GM19395 (cell line): ENCODE results near the gene MBP.

Experiments
- ATAC-seq: cut with Tn5 transposase; IDR thresholded peaks from one replicate; pipeline ENCODE4 v1.9.1; 2021; ENCODE audit warnings: mild to moderate bottlenecking, moderate library complexity; ENCODE audit not compliant: unreplicated experiment

MBP gene

DNA sequence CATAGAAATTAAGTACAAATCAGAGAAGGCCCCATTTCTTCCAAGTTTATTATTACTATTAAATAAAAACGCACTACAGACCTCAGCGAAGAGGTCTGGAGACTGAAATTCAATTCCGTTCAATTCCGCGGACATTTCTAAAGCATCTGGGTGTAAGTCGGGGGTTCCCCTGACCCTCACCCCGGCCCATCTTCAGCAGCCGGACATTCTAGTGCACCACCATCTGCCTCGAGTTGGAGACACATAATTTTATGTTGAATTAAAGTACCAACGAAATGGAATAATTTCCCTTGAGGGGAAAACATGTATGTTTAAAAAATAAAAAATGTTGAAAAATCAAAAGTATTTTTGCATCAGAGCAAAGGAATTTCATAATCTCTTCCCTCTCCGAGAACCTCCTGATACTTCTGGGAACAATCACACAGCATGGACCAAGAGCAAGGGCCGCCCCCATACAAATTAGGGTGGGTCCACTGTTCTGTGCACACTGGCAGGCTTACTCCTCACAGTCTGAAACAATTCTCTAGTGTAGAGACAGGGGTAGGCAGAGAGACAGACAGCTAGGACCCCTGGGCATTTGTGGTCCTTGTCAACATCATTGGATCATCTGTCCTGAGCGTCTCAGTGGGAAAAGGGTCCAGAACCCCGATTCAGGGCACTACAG is 29.3 kb downstream of the MBP start:
- ATAC-seq, result no peak

DNA sequence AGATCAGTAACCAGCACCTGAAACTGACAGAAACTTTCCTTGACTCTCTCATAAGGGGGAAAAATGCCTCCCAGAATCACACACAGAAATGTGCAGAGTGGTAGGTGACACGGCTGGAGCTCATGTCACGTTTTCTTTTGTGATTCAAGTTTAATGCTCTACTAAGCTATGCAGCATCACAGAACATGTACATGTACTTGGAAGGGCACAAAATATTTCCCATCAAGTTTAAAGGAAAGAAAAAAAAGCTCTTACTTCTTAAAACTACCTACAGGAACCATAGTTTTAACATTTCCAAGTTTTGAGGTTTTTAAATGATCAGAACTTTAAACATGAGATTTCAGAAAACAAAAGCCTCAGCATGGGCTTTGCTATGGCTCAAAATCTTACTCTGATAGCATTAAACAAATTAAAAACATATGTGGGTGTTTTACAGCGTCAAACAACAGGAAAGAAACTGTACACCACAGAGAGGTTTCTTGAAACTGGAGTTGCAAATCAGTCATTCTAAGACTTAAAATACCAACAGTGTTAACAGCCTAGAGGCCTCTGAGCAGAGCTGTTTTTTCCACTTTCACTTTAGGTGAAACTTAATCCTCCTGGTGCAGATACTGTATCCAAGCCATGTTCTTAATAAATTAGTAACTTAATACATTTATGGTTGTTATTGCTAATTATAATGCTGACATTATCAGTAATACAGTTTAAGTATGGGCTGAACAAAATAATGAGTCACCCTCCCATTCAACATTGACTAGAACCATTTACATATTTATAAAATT is 30.1 kb downstream of the MBP start:
- ATAC-seq, result peak; percentile 81

DNA sequence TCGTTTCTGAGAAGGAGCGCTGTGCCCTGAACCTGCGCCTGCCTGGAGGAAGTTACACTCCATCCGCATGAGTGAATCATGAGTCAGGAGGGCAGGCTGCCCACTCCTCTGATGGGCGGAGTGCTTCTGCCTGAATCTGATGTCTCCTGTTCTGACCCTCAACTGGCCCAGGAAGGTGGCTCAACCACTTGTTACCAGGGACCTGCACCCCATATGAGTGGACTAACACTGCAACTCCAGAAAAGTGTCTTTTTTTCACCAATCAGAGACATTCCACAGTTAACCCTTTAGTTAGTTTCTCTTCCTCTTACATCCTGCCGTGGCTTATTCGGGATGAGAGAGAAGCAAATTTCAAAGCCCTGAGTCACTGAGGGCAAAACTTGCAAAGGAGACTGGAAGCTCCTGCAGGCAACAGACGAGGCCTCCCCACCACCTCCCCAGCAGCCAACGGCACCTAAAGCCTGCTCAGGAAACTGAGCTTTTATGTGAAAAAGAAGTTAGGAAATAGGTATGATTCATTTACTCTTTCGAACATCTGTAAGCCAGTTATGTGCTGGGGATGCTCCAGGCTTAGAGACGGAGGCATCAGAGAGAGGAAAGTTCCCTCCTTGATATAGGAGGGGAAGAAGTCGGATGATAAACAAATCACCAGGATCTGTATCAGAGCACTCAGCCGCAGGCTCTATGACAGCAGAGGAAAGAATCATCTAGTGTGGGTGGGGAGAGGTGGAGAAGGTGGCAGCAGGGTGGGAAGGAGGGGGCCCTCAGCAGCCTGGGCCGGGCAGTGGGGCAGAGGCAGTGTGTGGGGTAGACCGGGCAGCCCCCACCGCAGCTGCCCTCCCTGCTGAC is 30.9 kb downstream of the MBP start:
- ATAC-seq, result peak; percentile 24

DNA sequence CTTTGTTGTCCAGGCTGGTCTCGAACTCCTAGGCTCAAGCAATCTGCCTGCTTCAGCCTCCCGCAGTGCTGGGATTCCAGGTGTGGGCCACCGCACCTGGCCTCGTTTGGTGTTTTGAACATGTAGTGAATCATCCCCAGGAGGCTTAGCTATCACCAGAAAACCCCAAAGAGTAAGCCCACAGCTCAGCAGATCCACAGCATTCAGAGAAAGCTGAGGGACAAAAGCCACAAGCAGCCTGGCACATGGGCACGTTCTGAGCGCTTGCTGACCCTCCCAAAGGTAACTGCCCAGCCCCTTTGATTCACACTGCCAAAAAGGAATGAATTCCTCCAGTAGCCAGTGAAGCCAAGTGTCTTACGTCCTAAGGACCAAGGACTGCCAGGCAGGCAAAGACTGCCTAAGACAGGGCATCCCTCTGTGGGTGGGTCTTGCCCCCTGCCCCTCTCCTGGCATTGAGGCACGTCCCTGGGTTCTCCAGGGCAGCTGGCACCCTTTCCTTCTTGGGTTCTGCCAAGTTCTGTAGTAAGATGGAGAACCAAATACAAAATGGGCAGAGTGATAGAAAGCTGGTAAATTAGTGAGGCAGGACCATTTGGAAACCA is 31.7 kb downstream of the MBP start:
- ATAC-seq, result no peak

DNA sequence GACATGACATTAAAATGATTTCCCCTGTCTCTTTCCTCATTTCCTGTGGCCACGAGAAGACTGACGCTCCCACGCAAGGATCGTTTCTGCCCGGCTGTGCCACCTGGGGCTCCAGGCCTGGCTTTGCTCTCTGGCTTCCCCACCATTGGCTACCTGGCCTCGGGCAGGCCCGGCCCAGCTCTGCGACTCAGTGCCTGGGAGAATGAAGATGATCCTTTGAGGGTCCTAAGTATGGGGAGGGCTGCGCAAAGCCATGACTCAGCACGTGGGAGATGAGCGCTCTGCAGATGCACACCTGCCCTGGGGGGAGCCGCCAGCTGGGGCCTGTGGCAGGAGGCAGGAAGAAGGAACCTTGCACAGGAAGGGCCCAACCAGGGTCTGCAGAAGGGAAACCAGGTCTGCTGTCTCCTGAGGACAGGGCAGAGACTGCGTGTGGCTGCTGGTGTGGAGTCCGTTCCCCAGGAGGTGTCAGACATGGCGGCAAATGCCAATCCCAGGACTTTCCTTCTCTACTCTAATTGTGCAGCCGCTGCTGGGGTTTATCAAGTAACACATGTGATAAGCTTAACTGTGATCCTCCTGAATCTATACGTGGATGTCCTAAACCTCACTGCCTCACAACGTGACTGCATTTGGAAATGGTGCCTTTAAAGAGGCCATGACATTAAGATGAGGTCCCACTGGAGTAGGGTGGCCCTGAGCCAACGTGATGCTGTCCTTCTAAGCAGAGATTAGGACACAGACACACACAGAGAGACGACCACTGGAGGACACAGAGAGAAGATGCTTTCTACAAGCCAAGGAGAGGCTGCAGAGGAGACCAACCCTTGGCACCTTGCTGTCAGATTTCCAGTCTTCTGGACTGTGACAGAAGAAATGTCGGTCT is 32.9 kb downstream of the MBP start:
- peak; percentile 28 for ATAC-seq

DNA sequence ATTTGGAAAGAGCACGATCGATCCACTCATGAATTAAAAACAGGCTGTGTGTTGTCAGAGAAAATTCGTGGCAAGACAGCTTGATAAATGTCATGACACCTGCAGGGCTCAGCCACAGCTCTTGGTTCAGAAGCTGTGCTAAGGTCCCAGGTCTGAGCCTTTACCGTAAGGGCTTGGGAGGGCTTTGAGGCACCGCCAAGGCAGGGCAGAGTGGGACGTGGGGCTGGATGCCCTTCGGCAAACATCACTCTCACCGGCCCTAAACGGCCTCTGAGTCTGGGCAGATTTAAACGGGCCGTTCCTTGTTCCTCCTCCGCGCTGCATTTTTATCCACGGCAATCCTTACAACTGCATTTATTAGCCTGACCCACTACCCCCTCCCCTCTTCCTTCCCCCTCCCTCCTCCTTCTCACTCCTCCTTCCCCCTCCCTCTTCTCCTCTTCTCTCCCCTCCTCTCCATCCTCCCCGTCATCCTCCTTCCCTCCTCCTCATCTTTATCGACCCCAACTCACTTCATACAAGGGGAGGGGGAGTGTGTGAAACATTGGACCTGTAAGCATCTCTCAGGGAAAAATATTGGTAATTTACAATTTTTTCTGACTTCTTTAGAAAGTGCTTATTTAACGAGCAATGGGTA is 33.9 kb downstream of the MBP start:
- no peak for ATAC-seq

DNA sequence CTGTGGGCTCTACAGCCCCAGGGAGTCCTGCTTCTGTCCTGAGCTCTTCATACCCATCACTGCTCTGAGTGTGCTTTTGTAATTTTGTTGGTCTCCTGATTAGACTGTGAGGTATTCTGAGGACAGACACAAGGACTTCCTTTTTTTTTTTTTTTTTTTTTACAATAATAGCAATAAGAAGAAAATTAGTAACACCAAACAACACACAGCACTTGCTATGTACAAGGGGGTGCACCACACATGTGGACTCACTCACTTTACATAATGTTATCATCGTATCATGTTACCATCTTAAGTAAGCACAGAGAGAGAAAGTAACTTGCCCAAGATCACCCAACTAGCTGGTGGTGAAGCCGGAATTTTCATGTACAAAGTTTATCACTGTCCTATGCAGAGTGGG is 34.6 kb downstream of the MBP start:
- no peak for ATAC-seq

DNA sequence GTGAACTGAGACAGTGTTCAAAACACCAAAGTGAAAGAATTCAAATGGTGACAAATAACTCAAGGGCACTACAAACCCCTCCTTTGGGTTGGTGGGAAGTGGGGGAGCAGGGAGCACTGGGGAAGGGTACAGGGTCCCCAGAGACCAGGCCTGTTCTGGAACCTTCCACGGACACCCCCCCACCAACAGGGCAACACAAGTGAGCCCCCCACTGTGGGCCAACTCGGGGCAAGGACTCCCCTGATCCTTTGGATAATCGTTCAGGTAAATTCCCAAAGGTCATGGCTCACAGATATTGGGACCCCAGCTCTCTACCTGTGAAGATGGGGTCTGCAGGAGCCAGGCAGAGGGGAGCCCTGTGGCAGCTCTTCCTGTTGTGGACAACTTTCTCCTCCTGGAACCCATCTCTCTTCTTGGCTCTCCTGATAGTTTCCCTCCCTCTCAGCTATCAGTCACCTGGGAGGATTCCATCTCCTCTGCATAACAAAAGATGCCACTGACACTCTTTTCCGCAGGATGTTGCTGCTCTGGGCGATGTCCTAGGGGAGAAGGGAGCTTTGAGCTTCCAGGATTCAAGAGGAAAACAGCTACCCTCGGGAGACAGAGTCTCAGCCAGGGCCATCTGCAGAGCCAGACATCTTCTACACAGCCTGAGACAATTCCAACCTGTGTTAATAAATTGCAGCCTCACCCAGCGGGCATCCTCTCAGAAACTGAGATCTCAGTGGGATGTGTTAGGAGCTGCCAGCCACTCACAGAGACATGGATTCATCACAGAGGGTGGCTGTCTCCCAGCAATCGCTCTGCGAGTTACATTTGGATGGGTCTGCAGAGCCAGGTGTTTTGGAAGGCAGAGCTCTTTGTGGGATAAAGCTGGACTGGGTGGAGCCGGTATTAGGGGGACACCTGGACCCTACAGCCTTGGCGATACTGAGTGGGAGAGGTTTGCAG is 35.4 kb downstream of the MBP start:
- ATAC-seq, result no peak

DNA sequence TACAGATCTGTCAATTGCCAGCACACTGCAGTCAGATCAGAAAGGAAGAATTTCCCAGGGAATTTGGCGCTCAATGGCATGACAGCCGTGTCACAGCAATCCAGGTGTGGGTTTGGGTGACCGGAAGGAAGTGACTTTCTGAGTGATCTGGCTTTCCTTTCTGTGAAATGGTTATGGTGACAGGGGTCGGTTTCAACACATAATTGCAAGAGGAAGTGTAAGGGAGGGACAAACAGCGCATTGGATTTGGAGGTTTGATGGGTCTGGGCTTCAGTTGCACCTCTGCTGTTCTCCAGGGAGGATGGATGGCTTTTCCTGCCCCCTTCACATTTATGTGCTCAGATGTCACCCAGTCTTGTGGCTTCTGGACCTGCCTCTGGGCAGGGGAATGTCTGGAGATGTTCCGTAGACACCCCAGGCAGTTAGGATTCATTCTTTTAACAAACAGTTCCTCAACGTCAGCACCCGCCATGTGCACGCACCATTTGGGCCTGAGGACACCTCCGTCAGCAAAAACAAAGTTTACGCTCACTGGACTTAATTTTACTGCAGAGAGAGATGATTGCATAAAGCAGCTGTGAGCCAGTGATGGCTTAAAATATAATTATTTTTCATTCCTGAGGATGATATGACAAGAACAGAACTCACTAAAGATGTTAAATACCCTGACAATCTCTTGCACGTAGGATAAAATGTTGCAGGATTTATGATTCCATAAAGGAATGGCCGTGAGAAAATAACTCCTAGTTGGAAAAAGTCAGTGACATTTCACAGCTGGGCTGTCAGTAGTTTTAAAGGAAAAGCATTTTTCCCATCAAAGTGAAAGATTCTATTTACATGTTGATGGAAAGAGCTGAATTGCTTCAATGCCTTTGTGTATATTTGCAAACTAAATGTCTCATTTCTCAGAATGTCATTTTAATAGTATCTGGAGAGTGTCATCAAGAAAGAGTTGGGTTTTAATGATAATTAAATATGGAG is 36.9 kb downstream of the MBP start:
- ATAC-seq, result no peak

DNA sequence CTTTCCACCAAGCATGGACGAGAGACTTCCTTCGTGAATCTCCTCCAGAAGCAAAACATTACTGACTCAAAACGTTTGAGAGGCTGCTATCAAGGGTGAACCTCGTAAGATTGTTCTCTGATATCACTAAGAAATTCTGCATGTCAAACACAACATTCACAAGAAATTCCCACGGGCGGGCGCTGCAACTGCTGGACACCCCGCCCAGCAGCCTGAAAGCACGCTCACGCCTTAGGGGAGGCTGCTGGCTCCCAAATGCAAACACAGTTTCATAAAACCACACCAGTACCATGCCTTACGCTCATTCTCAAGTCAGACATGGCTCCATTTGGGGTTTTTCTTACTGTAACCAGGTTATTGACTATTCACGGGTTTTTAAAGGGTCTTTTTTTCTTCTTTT is 39.0 kb downstream of the MBP start:
- no peak for ATAC-seq

DNA sequence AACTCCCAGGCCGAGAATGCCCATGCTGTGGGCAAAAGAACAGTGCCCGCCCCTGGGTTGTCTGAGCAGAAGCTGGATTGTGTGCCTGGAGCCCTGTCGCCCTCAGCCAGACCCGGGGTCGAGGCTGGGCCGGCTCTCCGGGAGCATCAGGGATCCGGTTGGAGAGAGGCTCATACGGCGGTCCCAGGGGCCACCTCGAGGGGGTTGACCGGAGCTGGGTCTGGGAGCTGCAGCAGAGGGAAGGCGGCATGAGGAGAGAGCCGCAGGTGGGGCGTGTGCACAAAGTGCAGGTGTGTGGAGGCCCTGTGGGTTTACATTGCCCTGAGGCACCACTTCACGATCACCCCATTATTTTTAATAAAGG is 39.5 kb downstream of the MBP start:
- no peak for ATAC-seq

DNA sequence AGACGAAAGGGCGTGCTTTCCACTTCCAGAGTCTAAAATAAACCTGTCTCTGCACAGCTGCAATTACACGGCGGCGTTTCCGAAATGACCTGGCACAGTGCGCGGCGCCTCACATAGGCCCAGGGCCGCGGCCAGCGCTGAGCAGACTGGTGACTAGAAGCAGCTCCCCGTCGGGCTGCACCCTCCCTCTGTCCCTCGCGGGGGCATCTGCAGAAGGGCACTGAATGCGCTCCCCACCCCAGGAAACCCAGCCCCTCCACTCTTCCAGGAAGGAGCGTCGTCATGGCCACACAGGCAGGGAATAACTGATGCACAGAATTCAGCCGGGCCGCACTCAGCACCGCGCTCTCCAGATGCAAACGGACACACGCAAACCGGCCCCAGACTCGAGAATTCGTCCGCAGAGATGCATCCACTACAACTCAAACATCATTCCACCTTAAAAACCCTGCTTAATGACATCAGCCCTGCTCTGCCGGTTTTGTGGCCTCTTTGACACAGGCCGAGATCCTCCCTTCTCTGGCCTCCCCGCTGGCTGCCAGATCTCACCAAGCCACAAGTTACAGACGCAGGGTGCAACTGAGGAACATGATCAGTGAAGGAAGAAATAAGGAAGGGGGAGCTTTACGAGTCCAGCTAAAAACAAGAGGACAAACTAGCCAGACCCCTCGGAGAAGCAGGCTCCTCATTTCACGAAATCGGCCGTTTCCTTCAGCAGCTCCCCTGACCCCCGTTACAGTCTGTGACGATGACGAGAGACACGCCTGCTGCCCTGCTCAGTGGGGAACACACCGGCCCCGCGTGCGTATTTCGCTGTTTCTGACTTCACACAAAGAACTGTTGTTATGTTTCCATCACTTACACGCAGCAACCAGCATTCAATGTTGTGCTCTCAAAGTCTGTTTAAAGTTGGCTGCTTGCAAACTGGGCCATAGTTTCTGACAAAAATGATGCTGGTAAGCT is 40.2 kb downstream of the MBP start:
- no peak for ATAC-seq

DNA sequence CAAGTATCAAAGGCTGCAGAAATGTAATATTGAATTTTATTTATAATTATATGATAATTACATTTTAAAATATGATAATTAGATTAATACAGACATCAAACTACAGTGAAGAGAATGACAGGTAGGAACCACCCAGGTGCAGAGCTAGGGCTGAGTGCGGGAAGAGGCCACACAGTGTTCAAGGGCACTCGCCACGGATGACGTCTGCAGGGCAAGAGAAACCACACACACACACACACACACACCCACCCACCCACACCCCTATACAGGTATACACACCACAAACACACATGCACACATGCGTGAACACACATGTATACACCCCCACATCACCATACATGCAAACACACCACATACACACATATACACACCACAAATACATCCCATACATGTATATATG is 41.2 kb downstream of the MBP start:
- ATAC-seq, result no peak

DNA sequence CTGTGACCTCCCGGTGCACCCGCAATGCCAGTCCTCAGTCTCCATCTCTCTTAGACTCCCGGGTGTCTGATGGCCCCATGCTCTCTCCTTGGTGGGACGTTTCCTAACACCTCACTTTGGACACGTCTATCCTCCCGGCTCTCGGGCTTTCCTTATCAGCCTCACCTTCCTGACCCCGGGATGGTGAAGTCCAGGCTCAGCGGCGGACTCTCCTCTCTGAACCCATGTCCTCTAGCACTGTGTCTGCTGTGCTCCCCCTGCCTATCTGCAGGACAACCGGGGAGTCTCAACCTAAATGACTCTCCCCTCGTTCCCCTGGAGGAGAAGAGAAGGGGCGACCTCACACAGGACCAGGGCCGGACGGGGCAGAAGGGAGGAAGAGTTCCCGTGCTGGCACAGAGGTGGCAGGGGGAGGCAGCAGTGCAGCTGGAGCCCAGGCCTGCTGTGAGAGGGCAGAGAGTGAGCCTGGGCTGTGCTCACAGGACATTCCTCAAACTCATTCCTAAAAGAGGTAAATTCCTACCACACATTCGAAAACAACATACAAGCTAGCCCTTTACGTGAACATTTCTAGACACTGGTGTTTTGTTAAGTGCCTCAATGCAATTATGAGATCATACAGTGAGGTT is 41.9 kb downstream of the MBP start:
- no peak for ATAC-seq

DNA sequence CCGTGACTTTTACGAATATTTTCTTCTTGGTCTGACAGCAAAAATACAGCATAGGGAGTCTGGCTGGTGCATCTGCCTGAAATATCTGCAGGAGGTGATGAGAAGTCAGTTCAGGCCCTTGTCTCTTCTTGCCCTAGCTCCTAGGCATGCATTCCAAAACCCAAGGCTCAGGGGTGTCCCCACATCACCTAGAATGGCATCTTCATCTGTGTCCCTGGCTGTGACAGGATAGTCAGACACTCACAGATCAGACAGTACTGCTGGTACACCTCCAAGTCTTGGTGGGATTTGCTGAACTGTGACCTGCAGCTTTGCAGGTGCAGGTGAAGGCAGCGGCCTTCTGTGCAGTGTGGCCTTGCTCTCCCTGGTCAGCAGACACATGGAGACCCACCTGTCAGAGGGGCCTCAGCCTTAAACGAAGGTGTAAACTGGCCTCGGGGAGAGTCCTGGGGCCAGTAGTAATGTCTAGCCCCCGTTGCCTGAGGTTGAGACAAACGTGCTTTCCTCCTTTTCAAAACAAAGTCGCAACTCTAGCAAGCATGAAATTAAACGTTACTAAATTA is 42.8 kb downstream of the MBP start:
- no peak for ATAC-seq
